H1 (cell line): ENCODE results near the gene BAZ2A. TPM values are rescaled to one million over a fixed set of nuclear protein-coding genes. Genes with fewer than 3 reads are reported as not detected.
A peak's percentile ranks its signal among the peaks of the same experiment; 100 is the strongest.

ENCODE experiments used
- CTCF ChIA-PET: fragments of 300-600 bp; sonication (Branson Sonifier 250); formaldehyde crosslinking; loops from one replicate; lab custom pipeline; 2021; ENCODE audit not compliant: partially characterized antibody; lab: Charles Lee
- POLR2A ChIA-PET: fragments of 300-600 bp; sonication (Branson Sonifier 250); formaldehyde crosslinking; loops from one replicate; lab custom pipeline; 2021; ENCODE audit warnings: inconsistent platforms; ENCODE audit not compliant: partially characterized antibody; lab: Charles Lee
- DNase-seq, 2 experiments: peaks; one replicate each; pipeline versions ENCODE4 v3.0.0 to v3.0.0-alpha.2; 2010 to 2022; ENCODE audit warnings: low spot score in 2 of 2, low read depth in 1 of 2, mixed read lengths in 1 of 2
- FAIRE-seq: peaks from 2 replicates; lab custom pipeline; 2011; peaks lifted over from hg19 to GRCh38; lab: Jason Lieb, UNC
- H2AFZ ChIP-seq: 2 replicates; pipeline ENCODE4 v1.8.1; 2012; ENCODE audit warnings: low read length, inconsistent platforms
- H2AK5ac ChIP-seq: 2 replicates; pipeline ENCODE4 v1.6.1; 2013; ENCODE audit warnings: low read depth, low read length
- H2BK120ac ChIP-seq: replicated peaks from 2 replicates; pipeline ENCODE3; 2013; ENCODE audit warnings: low read depth, low read length, inconsistent platforms
- H2BK12ac ChIP-seq: 2 replicates; pipeline ENCODE4 v1.6.1; 2013; ENCODE audit warnings: low read depth, low read length
- H2BK15ac ChIP-seq: 2 replicates; pipeline ENCODE4 v1.6.1; 2013; ENCODE audit warnings: low read length
- H2BK20ac ChIP-seq: 2 replicates; pipeline ENCODE4 v1.6.1; 2013; ENCODE audit warnings: low read length
- H2BK5ac ChIP-seq: 2 replicates; pipeline ENCODE4 v1.6.1; 2013; ENCODE audit warnings: low read depth, low read length
- H3K14ac ChIP-seq: 2 replicates; pipeline ENCODE4 v1.6.1; 2013; ENCODE audit warnings: inconsistent platforms; ENCODE audit not compliant: insufficient read length
- H3K18ac ChIP-seq: 2 replicates; pipeline ENCODE4 v1.6.1; 2013; ENCODE audit warnings: low read length; ENCODE audit errors: extremely low read depth
- H3K23ac ChIP-seq: 2 replicates; pipeline ENCODE4 v1.6.1; 2013; ENCODE audit warnings: inconsistent platforms; ENCODE audit not compliant: insufficient read length
- H3K23me2 ChIP-seq: 2 replicates; pipeline ENCODE4 v1.6.1; 2013; ENCODE audit warnings: low read depth, low read length
- H3K27ac ChIP-seq: 2 replicates; pipeline ENCODE4 v1.6.1; 2011; ENCODE audit warnings: low read depth, low read length, inconsistent platforms
- H3K27me3 ChIP-seq, 4 experiments: replicated peaks in 1 of 4; 1 replicate in 1 of 4; 2 replicates in 3 of 4; pipeline versions ENCODE4 v1.6.1 to v1.8.1; 2011 to 2013; ENCODE audit warnings: low read length in 3 of 4, mild to moderate bottlenecking in 3 of 4, inconsistent platforms in 2 of 4, mixed read lengths in 2 of 4, moderate library complexity in 1 of 4; ENCODE audit not compliant: control insufficient read depth in 3 of 4, insufficient read depth in 3 of 4; ENCODE audit errors: extremely low read depth in 1 of 4
- H3K36me3 ChIP-seq, 4 experiments: 2 replicates each; pipeline versions ENCODE4 v1.6.1 to v1.8.1; 2011 to 2013; ENCODE audit warnings: mild to moderate bottlenecking in 4 of 4, low read length in 3 of 4, moderate library complexity in 2 of 4, control low read depth in 1 of 4, inconsistent platforms in 1 of 4; ENCODE audit not compliant: insufficient read depth in 4 of 4, control insufficient read depth in 2 of 4
- H3K4ac ChIP-seq: replicated peaks from 2 replicates; pipeline ENCODE3; 2013; ENCODE audit warnings: low read length, low read depth, mixed read lengths, inconsistent platforms; ENCODE audit not compliant: insufficient read length
- H3K4me1 ChIP-seq, 4 experiments: replicated peaks in 1 of 4; 1 replicate in 1 of 4; 2 replicates in 3 of 4; pipeline versions ENCODE4 v1.6.1 to v1.8.1; 2011 to 2013; ENCODE audit warnings: low read length in 3 of 4, inconsistent platforms in 2 of 4, mixed read lengths in 1 of 4; ENCODE audit not compliant: insufficient read depth in 4 of 4, control insufficient read depth in 3 of 4
- H3K4me2 ChIP-seq, 2 experiments: 2 replicates each; pipeline versions ENCODE4 v1.6.1 to v1.8.1; 2011 to 2013; ENCODE audit warnings: low read depth in 2 of 2, low read length in 2 of 2, control low read depth in 1 of 2, inconsistent platforms in 1 of 2, mild to moderate bottlenecking in 1 of 2; ENCODE audit not compliant: insufficient read depth in 1 of 2
- H3K4me3 ChIP-seq, 4 experiments: fragments of 200-600, 300-600 bp in 1 of 4; sonication (generic), shearing (Covaris generic), sonication (Bioruptor Twin) in 1 of 4; 2 replicates each; pipeline versions ENCODE4 v1.5.1 to v1.8.1; 2011 to 2016; ENCODE audit warnings: low read length in 4 of 4, low read depth in 3 of 4, control low read depth in 2 of 4, inconsistent platforms in 2 of 4, mild to moderate bottlenecking in 2 of 4, mixed read lengths in 1 of 4, moderate library complexity in 1 of 4; ENCODE audit not compliant: insufficient read depth in 2 of 4; ENCODE audit errors: extremely low read depth in 1 of 4
- H3K56ac ChIP-seq: replicated peaks from 2 replicates; pipeline ENCODE3; 2013; ENCODE audit warnings: low read depth, mild to moderate bottlenecking, mixed read lengths, low read length, inconsistent platforms; ENCODE audit not compliant: insufficient read length
- H3K79me1 ChIP-seq: 2 replicates; pipeline ENCODE4 v1.6.1; 2013; ENCODE audit warnings: low read depth, low read length, control low read depth
- H3K79me2 ChIP-seq, 2 experiments: 2 replicates each; pipeline versions ENCODE4 v1.6.1 to v1.8.1; 2012 to 2013; ENCODE audit warnings: low read length in 2 of 2, mild to moderate bottlenecking in 2 of 2, inconsistent platforms in 1 of 2; ENCODE audit not compliant: insufficient read depth in 2 of 2, control insufficient read depth in 1 of 2
- H3K9ac ChIP-seq, 4 experiments: replicated peaks in 1 of 4; 1 replicate in 1 of 4; 2 replicates in 3 of 4; pipeline versions ENCODE4 v1.6.1 to v1.8.1; 2011 to 2013; ENCODE audit warnings: low read depth in 3 of 4, low read length in 3 of 4, control low read depth in 2 of 4, mild to moderate bottlenecking in 2 of 4, moderate library complexity in 2 of 4, inconsistent platforms in 1 of 4; ENCODE audit errors: extremely low read depth in 1 of 4
- H3K9me3 ChIP-seq, 2 experiments: 2 replicates each; pipeline versions ENCODE4 v1.6.1 to v1.8.1; 2012 to 2013; ENCODE audit warnings: mild to moderate bottlenecking in 2 of 2, moderate library complexity in 2 of 2, control low read depth in 1 of 2, inconsistent platforms in 1 of 2, low read depth in 1 of 2, low read length in 1 of 2, mixed read lengths in 1 of 2; ENCODE audit not compliant: insufficient read depth in 2 of 2
- H4K20me1 ChIP-seq, 2 experiments: replicated peaks in 1 of 2; 2 replicates each; pipeline versions ENCODE3 to v1.8.1; 2011 to 2013; ENCODE audit warnings: inconsistent platforms in 2 of 2, low read length in 2 of 2, mild to moderate bottlenecking in 1 of 2; ENCODE audit not compliant: insufficient read depth in 2 of 2, control insufficient read depth in 1 of 2
- H4K5ac ChIP-seq: 2 replicates; pipeline ENCODE4 v1.6.1; 2013; ENCODE audit warnings: low read length, low read depth, mixed read lengths, inconsistent platforms; ENCODE audit not compliant: insufficient read length
- H4K8ac ChIP-seq: 2 replicates; pipeline ENCODE4 v1.8.0; 2013; ENCODE audit warnings: mild to moderate bottlenecking, moderate library complexity, low read length, inconsistent platforms; ENCODE audit not compliant: insufficient read depth; ENCODE audit errors: extremely low read depth
- H4K91ac ChIP-seq: replicated peaks from 2 replicates; pipeline ENCODE3; 2013; ENCODE audit warnings: low read length, mixed read lengths, inconsistent platforms; ENCODE audit not compliant: insufficient read length
- BRCA1 ChIP-seq: IDR thresholded peaks from 2 replicates; pipeline ENCODE4 v1.6.1; 2012; ENCODE audit warnings: low read depth, low read length, improper control_type of control experiment
- KDM1A ChIP-seq: fragments of 200-600, 300-600 bp; sonication (generic); IDR thresholded peaks from 2 replicates; pipeline ENCODE4 v1.7.1; 2016; ENCODE audit warnings: mild to moderate bottlenecking, low read length, borderline replicate concordance
- POLR2AphosphoS5 ChIP-seq: IDR thresholded peaks from 2 replicates; pipeline ENCODE4 v1.6.1; 2011; ENCODE audit warnings: low read depth, low read length
- SP4 ChIP-seq: IDR thresholded peaks from 2 replicates; pipeline ENCODE4 v1.6.1; 2012; ENCODE audit warnings: low read length, inconsistent platforms
- TEAD4 ChIP-seq: IDR thresholded peaks from 2 replicates; pipeline ENCODE4 v1.6.1; 2012; ENCODE audit warnings: low read depth, low read length, inconsistent platforms, mixed read lengths
- WGBS, 2 experiments: shearing (Covaris generic) in 1 of 2; methylation state at CpG; one replicate each; pipeline versions ENCODE4 v1.1.6 to v1.1.7; 2013 to 2015; ENCODE audit warnings: low lambda C conversion rate in 2 of 2, mixed read lengths in 2 of 2, inconsistent platforms in 1 of 2, low coverage in 1 of 2, missing lambda C conversion rate in 1 of 2; ENCODE audit not compliant: insufficient replicate concordance in 2 of 2, insufficient coverage in 1 of 2, insufficient read length in 1 of 2; ENCODE audit errors: extremely low coverage in 1 of 2, missing lambda C conversion rate in 1 of 2; 5-methylcytosine and 5-hydroxymethylcytosine counted together
- polyA plus RNA-seq, 7 experiments: library from polyadenylated mRNA; depleted of rRNA in 3 of 7; stranded (reverse) in 5 of 7; unstranded in 2 of 7; fragments of >200 nt in 5 of 7; fragments of 200-250 nt in 2 of 7; gene quantifications; 1 replicate in 5 of 7; 2 replicates in 1 of 7; 4 replicates in 1 of 7; pipeline versions ENCODE4 v1.2.1 to v1.2.3, GENCODE V29; 2011 to 2013; ENCODE audit warnings: missing spikeins in 2 of 7, mixed read lengths in 2 of 7
- total RNA-seq: library from RNA; stranded (reverse); fragmentation: NEBNext Ultra II Directional; extraction: Animal tissue kit (Norgen Biotek cat#: 25700); gene quantifications from 2 replicates; pipeline ENCODE4 v1.2.1, GENCODE V29; 2021

The BAZ2A gene
- total and polyA plus RNA-seq, 2 of the 8 experiments (the other 6 are each of a cell fraction or from before 2014, with no cell fraction given) = 52.0 to 110 TPM

- H3K4me1 ChIP-seq = peaks cover 11 to 37% (median 27%) of the 10 kb centered on the region in 4 experiments
- peak overlapping the region; percentile 55 for H3K18ac ChIP-seq
- H2BK15ac ChIP-seq = 0 out of 2 replicates have a peak overlapping the region, but pooled peaks have one; percentile 1
- peaks cover 7 to 35% (median 31%) of the 10 kb centered on the region in 4 experiments for H3K36me3 ChIP-seq
- H3K79me1 ChIP-seq = no peaks in the 10 kb centered on the region
- peak in 1 of 2 experiments; percentile 76 for DNase-seq
- peaks cover 3 to 6% of the 10 kb centered on the region in 2 experiments for H4K20me1 ChIP-seq
- H2BK120ac ChIP-seq = no peak overlapping the region
- no peaks in the 10 kb centered on the region for H3K27me3 ChIP-seq
- no peak overlapping the region for H4K5ac ChIP-seq
- no peaks in the 10 kb centered on the region for H3K9me3 ChIP-seq
- peak overlapping the region; percentile 27; the same call in 1 of the 2 replicates for H2BK5ac ChIP-seq
- TF ChIP-seq POLR2AphosphoS5 = peak; percentile 23
- TF ChIP-seq BRCA1 = no peak
- TF ChIP-seq KDM1A = no peak
- 0 out of 2 replicates have a peak, but pooled peaks have one; percentile 13 for TF ChIP-seq SP4
- TF ChIP-seq TEAD4 = no peak
- TF ChIP-seq, all 59 proteins: peak for 2
- no peak for FAIRE-seq
- no peak overlapping the region for H3K14ac ChIP-seq
- H2AFZ ChIP-seq = no peak overlapping the region
- H3K4me2 ChIP-seq = peak overlapping the region; percentile 98 to 99
- H4K8ac ChIP-seq = no peak overlapping the region
- peaks cover 0 to 9% of the 10 kb centered on the region in 2 experiments; a peak in 2 of 4 replicates for H3K79me2 ChIP-seq
- no peak overlapping the region for H2BK20ac ChIP-seq
- peaks cover 16% of the 10 kb centered on the region; the same call in 1 of the 2 replicates for H3K23me2 ChIP-seq
- H3K4ac ChIP-seq = no peak overlapping the region
- 0 out of 2 replicates have a peak overlapping the region, but pooled peaks have one; percentile 5 for H2AK5ac ChIP-seq
- no peak overlapping the region for H3K23ac ChIP-seq
- POLR2A ChIA-PET = interaction anchor here (0.5 to 5.8 kb wide), 26 partner anchors 9 to 447 kb away, joined by 3 to 60 read pairs (median 4); partner anchors contain the start of genes ATP5F1B, NACA, PRIM1 and PTGES3
- 4% methylated on average over 16 of the region's 20 CpGs; no CpG with 5 or more reads in 1 of the 2 experiments for WGBS, 2 experiments
- peak overlapping the region; percentile 86 to 90 (median 88); a peak in 7 of 8 replicates for H3K4me3 ChIP-seq
- H3K9ac ChIP-seq = peak overlapping the region in 3 of 4 experiments; percentile 2 to 8 (median 8); a peak in 3 of 7 replicates
- 0 out of 2 replicates have a peak overlapping the region, but pooled peaks have one; percentile 13 for H2BK12ac ChIP-seq
- H4K91ac ChIP-seq = no peak overlapping the region
- CTCF ChIA-PET = interaction anchor here (0.6 to 7.4 kb wide), 49 partner anchors 11 to 607 kb away, joined by 3 to 107 read pairs (median 4); partner anchors contain the start of genes ATP5F1B, GLS2, PTGES3 and RBMS2
- peak overlapping the region; percentile 74; the same call in 1 of the 2 replicates for H3K27ac ChIP-seq
- H3K56ac ChIP-seq = no peak overlapping the region
These were observed 5.9 kb upstream of the BAZ2A start for GRCh38 chr12:56635806-56636674.
